Sciatic nerve (tissue), 2 donors: ENCODE results near the gene CEP112. TPM values are rescaled to one million over a fixed set of nuclear protein-coding genes. Genes with fewer than 3 reads are reported as not detected.
"Not testable (repeated sequence)": the region's sequence is repeated elsewhere in the genome, so short reads cannot be mapped to it uniquely, and the experiment has no call there.

Experiments used
- ATAC-seq: fragments of 200-7000 bp; cut with Tn5 transposase; one replicate; pipeline ENCODE4 v1.9.1; 2020; ENCODE audit warnings: mild to moderate bottlenecking, moderate library complexity
- DNase-seq: peaks from one replicate; pipeline ENCODE4 v3.0.0-alpha.2; 2020; ENCODE audit warnings: low spot score
- intact Hi-C: fragments of 100-400 bp; cut with DNase I; formaldehyde crosslinking; loops from one replicate; pipeline ENCODE4 v1.14.2; 2022
- total RNA-seq: library from RNA; stranded (reverse); fragmentation: NEBNext Ultra II Directional; extraction: Animal tissue kit (Norgen Biotek cat#: 25700); gene quantifications from one replicate; pipeline ENCODE4 v1.2.1, GENCODE V29; 2021
- donor health status: DM: no; HTN: no; CAD: no.
- donor health status: DM: no; HTN: no; CAD: no.

The CEP112 gene
- total RNA-seq, 1 donor from 2014 or later, result 64.9 TPM

DNA sequence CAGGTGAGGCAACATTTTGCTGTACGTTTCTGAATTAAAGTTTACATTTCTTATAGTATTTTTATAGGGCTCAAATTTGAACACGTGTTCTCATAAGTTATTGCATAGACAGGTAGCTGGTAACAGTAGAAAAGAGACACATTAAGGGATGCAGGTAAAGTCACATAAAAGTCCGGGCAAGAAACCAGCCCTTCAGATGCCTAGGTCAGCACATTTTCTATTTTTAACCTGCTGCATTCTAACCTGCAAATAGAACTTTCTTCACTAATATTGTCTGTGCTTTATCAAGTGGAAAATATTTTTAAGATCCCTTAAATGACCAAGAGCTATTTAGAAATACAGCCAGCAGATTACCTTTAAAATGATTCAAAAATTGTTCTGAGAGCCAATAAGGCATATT lies 323.1 kb downstream of the CEP112 start:
- DNase-seq (no peak), ATAC-seq (no peak)
- intact Hi-C loops, result no loop called here

DNA sequence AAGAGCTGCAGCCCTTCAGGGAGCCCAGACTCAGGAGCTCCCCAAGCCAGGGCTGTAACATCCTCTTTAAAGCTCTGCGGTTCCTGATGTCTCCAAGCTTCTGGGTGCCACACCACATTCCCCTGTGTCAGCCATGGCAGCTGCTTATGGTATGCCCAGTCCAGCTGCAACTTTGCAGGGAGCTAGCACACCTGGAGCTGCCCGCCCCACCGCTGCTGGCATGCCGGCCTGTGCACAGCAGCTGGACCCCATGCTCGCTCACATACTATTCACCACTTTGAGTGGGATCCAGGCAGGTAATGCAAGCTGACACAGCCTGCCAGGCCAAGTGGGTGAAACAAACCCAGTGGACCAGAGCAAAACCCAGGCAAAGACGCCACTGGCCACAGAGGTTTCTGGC lies 324.9 kb downstream of the CEP112 start:
- DNase-seq (no peak), ATAC-seq (no peak)
- intact Hi-C loops, result no loop called here

DNA sequence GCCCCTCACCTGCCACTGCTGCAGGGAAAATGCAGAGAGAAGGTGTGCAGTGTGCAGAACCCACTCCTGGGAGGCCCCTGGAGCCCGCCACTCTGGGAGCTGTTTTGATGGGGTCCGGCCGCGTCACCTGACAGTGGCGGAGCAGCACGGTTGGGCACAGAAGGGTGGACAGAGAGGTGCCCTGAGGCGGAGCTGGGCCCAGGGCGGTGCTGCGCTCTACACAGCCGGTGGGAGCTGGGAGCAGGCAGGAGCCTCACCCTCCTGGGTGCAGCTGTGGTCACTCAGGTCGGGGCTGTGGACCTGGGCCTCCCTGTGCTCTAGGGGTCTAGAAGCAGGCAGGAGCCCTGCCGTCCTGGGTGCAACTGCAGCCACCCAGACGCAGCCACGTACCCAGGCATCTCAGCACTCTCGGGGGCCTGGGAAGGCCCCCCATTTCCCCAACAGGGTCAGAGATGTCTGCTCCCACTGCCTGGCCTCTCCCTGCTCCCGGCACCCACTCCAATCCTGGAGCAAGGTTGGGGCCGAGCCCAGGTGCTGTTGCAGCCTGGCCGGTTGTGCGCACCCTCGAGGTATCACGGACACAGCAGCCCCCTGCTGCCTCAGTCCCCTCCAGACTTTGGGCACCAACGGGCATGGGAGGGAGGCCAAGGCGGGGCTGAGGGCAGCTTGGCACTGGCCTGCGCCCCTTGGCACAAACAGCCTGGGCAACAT lies 326.1 kb downstream of the CEP112 start:
- ATAC-seq (peak; percentile 24), DNase-seq (no peak)

DNA sequence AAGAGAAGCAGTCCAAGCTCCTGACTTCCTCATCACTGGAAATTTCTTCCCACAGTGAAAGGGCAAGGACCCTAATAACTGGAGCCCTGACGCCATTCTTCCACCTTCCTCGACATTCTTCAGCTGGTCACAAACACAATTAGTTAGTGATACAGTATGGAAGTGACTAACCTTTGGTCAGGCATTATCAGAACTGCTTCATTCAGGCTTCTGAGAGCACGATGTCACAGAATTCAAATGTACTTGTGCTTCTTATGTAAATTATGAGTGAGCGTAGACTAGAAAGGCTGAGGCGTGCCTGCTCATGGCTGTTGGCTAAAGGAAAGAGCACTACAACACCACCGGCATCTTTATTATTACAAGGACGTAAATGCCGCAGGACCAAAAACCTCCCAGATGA lies 327.5 kb downstream of the CEP112 start:
- ATAC-seq, result no peak
- intact Hi-C loops, result no loop called here

More for the DNA sequence above, 326.1 kb downstream of the CEP112 start:
- intact Hi-C loops, result loop anchor here (1.0 kb wide), 1 partner anchor 23 kb away; no protein-coding TSS in a partner anchor

DNA sequence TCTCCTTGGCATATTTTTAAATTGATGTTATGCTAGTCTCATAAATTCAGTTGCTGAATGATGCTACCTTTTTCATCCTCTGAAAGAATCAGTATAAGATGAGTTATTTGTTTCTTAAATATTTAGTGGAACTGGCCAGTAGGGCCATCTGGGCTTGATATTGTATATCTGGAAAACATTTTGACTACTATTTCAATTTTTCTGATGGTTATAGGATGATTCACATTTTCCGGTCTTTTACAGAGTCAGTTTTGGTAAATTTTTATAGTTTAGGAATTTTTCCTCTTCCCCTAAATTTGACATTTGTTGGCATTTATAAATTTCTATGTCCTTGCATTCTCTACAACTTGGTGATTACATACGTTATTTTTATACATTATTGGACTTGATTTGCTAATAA lies 334.2 kb downstream of the CEP112 start:
- intact Hi-C loops, result no loop called here
- ATAC-seq (no peak), DNase-seq (no peak)

More for the DNA sequence above, 327.5 kb downstream of the CEP112 start:
- no peak for DNase-seq

DNA sequence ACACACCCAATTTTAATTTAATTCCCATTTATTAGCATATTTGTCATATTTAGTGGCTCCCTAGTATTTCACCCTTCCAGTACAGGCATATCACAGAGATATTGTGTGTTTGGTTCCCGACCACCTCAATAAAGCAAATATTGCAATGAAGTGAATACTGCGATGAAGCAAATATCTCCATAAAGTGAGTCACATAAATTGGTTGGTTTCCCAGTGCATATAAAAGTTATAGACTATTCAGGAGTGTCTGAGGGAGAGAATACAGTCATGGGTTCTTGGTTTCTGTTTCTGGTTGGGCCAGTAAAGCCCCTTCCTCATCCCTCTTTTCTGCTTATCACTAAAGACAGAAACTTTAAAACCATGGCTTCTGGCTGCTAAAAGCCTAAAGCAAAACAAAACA lies 335.1 kb downstream of the CEP112 start:
- ATAC-seq (no peak), DNase-seq (no peak)
- intact Hi-C loops, result no loop called here

DNA sequence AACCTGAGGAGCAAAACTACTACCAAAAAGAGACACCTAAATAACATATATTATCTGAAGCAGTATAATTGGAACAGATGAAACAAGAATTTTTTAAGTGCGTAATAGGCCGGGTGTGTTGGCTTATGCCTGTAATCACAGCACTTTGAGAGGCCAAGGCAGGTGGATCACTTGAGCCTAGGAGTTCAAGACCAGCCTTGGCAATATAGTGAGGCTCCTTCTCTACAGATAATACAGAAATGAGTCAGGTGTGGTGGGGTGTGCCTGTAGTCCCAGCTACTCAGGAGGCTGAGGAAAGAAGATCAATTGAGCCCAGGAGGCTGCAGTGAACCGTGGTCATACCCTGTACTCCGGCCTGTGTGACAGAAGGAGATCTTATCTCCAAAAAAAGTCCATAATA lies 336.3 kb downstream of the CEP112 start:
- no peak for ATAC-seq
- intact Hi-C loops, result no loop called here

DNA sequence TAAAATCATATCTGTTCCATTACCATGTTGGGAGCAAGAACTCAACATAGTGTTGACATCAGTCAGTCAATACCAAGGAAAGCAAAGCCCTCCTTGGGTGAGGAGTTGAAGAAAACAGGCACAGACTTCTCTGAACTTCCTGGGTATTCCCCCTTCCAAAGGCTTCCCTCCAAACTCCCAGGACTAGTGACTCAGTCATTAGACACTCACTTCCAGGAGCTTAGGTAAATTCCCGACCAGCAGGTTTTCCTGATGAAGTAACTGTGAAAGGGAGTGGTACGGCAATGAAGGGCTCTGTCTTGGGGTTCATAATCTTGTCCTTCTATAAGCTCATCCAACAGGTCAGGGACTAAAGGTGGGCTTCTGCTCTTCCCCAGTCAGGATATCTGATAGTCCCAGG lies 336.7 kb downstream of the CEP112 start:
- intact Hi-C loops, result no loop called here
- DNase-seq, result no peak
- no peak for ATAC-seq

More for the DNA sequence above, 336.3 kb downstream of the CEP112 start:
- no peak for DNase-seq

DNA sequence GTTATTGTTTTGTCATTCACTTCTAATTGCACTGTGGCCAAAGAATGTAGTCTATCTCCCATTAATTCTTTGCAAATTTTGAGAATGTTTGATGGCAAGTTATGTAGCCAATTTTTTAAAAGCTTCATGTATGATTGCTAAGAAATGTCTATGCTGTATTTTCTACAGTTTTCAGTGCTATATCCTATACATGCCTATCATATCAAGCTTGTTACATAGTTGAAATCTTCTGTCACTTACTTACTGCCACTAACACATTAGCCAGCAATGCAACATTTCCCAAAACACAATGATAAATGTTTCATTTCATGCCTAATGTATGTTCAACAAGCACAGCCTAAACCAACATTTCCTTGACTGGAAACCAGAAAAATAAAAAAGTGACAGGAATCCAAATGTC lies 338.1 kb downstream of the CEP112 start:
- DNase-seq, result no peak
- ATAC-seq, result no peak
- intact Hi-C loops, result no loop called here

DNA sequence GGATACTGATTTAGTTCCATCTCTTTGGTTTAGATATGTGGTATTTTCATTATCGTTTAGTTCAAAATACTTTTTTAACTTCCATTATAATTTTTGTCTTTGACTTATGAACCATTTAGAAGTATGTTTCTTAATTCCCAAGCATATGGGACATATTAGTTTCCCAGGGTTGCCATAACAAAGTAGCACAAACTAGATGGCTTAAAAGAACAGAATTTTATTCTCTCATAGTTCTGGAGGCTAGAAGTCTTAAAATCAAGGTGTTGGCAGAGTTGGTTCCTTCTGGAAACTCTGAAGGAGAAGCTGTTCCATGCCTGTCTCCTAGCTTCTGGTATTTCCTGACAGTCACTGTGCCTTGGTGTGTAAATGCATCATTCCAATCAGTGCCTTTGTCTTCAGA lies 339.0 kb downstream of the CEP112 start:
- ATAC-seq, result no peak
- DNase-seq, result no peak
- intact Hi-C loops, result no loop called here

DNA sequence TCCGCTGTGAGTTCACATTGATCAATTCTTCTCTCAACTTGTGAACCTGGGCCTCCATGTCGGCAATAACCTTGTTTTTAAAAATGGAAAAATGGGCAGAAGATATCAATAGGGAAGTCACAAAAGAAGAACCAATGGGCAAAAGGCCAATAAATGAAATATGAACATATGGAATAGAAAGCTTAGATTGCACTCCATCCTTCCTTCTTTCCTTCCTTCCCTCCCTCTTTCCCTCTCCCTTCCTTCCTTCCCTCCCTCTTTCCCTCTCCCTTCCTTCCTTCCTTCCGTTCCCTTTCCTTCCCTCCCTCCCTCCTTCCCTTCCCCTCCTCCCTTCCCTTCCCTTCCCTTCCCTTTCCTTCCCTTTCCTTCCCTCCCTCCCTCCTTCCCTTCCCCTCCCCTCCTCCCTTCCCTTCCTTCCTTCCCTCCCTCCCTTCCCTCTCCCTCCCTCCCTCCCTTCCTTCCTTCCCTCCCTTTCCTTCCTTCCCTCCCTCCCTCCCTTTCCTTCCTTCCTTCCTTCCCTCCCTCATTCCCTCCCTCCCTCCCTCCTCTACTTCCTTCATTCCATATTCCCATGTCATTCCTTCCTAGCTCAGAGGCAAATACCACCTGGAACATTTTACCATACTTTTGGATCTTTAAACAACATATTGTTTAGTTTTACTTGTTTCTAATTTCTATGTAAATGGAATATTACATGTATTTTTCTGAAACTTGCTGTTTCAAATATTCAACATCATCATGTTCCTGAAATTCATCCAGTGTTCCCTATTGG lies 339.8 kb downstream of the CEP112 start:
- ATAC-seq (no peak), DNase-seq (no peak)

DNA sequence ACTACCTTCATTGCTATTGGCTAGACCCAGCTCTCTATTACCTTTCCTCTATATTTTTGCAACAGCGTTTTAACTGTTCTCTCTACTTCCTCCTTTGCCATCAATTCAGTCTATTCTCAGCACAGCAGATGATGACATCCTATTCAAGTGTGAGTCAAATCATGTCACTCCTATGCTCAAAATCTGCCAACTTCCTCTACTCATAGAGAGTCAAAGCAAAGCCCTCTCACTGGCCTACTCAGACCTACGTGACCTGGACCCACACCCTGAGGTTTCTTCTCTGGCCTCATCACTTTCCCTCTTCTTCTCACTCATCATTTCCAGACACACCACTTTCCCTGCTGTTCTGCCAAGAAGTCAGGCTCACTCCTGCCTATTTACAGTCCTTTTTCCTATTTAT lies 341.4 kb downstream of the CEP112 start:
- DNase-seq, result no peak
- ATAC-seq, result peak; percentile 45
- intact Hi-C loops, result no loop called here

More for the DNA sequence above, 339.8 kb downstream of the CEP112 start:
- intact Hi-C loops, result no loop called here

DNA sequence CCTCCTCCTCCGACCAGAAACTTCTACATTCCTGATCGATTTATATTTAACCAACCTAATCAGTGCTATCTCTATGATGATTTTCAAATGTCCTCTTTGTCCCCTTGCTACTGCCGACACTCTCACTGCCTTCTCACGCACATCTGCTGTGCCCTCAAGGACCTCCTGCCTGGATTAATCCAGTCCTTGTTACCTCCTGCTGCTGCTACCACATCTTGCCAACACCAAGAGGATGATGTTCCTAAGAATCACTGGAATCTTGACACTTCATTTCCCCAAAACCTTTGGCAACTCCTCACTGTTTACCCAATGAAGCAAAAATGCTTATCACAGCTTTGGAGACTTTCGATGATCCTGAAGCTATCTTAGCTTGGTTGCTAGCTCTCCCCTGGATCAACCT lies 343.2 kb downstream of the CEP112 start:
- DNase-seq (no peak), ATAC-seq (no peak)
- intact Hi-C loops, result no loop called here

DNA sequence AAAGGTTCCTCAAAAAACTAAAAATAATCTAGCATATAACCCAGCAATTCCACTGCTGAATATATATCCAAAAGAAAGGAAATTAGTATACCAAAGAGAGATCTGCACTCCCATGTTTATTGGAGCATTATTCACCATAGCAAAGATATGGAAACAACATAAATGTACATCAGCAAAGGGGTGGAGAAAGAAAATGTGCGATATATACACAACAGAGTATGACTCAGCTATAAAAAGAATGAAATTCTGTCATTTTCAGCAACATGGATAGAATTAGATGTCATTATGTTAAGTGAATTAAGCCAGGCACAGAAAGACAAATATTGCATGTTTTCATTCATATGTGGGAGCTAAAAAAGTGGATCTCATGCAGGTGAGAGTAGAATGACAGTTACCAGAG lies 350.8 kb downstream of the CEP112 start:
- ATAC-seq, result no peak
- DNase-seq, result no peak
- intact Hi-C loops, result no loop called here

DNA sequence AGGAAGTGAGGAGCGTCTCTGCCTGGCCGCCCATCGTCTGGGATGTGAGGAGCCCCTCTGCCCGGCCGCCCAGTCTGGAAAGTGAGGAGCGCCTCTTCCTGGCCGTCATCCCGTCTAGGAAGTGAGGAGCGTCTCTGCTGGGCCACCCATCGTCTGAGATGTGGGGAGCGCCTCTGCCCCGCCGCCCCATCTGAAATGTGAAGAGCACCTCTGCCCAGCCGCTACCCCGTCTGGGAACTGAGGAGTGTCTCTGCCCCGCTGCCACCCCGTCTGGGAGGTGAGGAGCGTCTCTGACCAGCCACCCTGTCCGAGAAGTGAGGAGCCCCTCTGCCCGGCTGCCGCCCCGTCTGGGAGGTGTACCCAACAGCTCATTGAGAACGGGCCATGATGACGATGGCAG lies 354.7 kb downstream of the CEP112 start:
- intact Hi-C loops, result not testable (repeated sequence)

DNA sequence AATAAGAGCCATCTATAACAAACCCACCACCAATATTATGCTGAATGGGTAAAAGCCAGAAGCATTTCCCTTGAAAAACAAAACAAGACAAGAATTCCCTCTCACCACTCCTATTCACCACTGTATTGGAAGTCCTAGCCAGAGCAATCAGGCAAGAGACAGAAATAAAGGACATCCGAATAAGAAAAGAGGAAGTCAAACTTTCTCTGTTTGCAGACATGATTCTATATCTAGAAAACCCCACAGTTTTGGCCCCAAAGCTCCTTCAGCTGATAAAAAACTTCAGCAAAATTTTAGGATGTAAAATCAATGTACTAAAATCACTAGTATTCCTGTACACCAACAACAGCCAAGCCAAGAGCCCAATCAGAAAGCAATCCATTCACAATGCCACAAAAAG lies 358.7 kb downstream of the CEP112 start:
- DNase-seq, result no peak
- no peak for ATAC-seq
- intact Hi-C loops, result no loop called here

More for the DNA sequence above, 354.7 kb downstream of the CEP112 start:
- DNase-seq, ATAC-seq: not testable (repeated sequence)

DNA sequence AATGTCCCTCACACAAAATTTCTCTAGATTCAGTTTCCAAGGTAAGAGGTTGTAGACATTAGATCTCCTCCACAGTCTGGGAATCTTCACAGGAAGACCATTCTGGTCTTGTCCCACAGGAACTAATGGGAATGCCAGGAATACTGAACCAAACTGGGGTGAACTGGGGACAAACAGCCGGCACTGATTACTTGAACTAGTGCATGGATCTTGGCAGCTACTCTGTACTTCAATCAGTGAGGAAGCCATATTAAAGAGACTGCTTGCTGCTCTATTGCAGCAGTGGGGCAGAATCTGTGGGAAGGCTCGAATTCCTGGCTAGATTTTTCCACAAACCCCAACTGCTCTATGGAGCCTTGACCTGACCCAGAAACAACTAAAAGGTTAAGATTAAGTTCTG lies 361.6 kb downstream of the CEP112 start:
- no peak for DNase-seq
- ATAC-seq, result no peak
- intact Hi-C loops, result no loop called here

DNA sequence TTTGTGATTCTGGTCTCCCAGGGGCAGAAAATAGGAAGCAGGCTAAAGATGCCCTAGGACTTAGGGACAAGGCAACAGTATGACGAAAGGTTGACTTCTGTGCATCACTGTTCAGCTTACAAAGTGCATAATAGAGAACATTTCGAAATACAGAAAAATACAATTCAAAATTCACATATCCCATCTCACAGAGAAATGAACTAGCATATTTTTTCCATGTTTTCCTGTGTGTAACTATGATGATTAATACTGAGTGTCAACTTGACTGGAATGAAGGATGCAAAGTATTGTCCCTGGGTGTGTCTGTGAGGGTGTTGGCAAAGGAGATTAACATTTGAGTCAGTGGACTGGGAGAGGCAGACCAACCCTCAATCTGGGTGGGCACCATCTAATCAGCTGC lies 365.4 kb downstream of the CEP112 start:
- not testable (repeated sequence) for ATAC-seq, DNase-seq
- intact Hi-C loops, result loop anchor here (5.0 kb wide), 1 partner anchor 381 kb away; no protein-coding TSS in a partner anchor

DNA sequence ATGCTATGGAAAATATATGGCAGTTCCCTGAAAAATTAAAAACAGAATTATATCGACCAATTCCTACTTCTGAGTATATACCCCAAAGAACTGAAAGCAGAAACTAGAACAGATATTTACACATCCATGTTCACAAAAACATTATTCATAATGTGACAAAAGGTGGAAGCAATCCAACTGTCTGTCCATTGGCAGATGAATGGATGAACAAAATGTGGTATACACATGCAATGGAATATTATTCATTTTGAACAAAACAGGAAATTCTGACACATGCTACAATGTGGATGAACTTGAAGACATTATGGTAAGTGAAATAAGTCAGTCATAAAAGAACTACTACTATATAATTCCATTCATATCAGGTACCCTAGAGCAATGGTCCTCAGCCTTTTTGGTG lies 367.0 kb downstream of the CEP112 start:
- intact Hi-C loops, result loop anchor here (5.0 kb wide), 1 partner anchor 382 kb away; no protein-coding TSS in a partner anchor
- ATAC-seq (no peak), DNase-seq (no peak)

DNA sequence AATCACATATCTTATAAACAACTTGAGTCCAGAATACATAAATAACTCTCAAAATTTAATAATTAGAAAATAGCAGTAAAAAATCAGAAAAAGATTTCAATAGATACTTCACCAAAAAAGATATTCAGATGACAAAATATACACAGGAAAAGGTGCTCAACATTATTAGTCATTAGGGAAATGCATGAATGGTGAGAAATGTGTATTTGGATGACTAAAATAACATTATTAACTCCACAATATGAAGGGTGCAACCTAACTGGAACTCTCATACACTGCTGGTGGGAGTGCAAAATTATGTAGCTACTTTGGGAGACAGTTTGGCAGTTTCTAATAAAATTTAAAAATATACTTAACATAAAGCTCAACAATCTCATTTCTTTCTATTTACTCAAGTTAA lies 368.2 kb downstream of the CEP112 start:
- intact Hi-C loops, result no loop called here
- no peak for ATAC-seq
- no peak for DNase-seq
